NCI-H748 (cell line): ENCODE data around the gene BCLAF1.

Experiments
- DNase-seq: peaks from one replicate; lab custom pipeline; 2025; ENCODE audit not compliant: unreplicated experiment; lab: John Stamatoyannopoulos, UW

The BCLAF1 gene, protein sequence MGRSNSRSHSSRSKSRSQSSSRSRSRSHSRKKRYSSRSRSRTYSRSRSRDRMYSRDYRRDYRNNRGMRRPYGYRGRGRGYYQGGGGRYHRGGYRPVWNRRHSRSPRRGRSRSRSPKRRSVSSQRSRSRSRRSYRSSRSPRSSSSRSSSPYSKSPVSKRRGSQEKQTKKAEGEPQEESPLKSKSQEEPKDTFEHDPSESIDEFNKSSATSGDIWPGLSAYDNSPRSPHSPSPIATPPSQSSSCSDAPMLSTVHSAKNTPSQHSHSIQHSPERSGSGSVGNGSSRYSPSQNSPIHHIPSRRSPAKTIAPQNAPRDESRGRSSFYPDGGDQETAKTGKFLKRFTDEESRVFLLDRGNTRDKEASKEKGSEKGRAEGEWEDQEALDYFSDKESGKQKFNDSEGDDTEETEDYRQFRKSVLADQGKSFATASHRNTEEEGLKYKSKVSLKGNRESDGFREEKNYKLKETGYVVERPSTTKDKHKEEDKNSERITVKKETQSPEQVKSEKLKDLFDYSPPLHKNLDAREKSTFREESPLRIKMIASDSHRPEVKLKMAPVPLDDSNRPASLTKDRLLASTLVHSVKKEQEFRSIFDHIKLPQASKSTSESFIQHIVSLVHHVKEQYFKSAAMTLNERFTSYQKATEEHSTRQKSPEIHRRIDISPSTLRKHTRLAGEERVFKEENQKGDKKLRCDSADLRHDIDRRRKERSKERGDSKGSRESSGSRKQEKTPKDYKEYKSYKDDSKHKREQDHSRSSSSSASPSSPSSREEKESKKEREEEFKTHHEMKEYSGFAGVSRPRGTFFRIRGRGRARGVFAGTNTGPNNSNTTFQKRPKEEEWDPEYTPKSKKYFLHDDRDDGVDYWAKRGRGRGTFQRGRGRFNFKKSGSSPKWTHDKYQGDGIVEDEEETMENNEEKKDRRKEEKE

DNA sequence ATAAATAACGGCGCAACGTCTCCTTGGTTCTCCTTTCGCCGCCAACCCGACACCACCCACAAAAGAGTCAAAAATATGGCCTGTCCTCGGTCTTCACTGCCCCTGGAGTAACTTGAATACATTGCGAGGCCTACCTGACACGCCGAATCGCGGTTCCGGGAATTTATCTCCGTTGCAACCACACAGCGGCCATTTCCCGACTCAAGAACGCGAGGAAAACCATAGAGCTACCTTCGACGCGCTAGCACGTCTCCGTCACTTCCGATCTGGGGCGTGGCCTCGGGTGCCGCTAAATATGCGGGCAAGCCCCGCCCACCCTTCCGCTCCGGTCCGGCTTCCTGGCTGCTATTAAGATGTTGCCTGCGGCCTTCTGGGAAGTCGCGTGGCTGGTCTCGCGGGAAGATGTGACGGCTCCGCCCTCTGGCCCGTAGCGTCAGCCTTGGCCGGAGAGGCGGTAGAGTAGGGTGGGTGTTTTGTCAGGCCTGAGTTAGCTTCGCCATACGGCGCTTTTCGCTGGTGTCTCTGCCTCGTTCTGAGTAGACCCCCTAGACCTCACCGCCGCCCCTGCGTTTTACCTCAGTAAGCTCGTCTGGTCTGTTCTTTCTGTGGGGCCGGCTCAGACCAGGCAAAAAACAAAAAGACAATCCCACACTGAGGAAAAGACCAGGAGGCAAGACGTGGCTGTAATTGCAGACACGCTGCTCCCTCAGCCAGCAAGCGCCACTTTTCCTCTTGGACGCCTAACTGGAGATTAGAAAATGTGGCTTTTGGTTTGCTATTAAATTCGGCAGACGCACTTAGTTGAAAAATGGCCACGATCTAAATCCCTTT lies at the start of gene BCLAF1:
BCLAF1 (minus strand) TSS at position 268 of the 831 bp plus-strand sequence. CDS start 9,980 bp downstream, outside the sequence.
- peak; percentile 99 for DNase-seq

DNA sequence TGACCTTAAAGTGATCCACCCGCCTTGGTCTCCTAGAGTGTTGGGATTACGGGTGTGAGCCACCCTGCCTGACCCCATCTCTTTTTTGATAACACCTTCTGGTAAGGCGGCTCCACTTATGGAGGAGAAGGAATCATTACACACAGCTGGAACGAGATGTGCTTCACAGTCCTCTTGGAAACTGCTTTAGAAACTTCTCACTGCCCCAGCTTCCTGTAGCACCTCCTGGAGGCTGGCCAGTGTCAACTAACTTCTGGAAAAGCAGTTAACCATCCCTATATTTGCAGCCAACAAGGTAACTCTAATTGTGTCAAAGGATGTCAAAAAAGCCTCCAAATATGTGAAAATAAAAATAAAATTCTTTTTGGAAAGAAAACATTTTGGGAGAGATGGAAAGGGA lies 48.8 kb upstream of the BCLAF1 start:
- DNase-seq: no peak

DNA sequence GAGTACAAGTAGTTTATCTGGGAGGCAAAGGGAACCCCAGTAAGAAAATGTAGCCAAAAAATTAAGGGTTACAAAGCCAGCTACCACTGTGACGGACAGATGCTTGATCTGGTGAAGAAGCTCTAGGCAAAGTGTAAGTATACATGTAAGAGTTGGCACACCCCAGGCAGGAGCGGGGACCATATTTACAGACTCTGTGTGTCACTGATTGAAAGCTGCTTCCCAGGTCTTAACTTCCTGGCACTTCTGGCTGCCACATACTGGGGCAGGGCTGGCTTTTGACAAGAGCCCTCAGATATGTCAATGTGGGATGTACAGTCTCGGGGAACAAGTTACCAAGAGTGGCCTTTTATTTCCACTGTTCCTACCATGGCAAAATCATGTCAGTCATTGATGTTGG lies 48.0 kb upstream of the BCLAF1 start:
- no peak for DNase-seq

DNA sequence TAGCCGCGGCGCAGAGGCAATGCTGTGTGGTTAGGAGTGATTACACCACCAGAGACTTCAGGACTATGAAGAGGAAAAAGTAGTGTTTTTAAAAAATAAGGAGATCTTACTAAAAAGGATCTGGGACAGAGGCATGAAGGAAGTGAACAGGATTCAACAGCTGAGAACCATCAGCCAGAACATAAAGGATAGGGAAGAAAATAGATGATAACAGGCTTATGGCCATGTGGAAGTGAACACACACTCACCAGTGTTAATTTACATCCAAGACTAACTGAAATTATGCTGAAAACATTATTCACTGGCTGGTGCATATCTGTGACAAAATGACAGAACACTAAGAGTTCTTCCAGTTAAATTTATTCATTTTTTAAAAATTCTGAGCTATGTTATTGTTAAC lies 47.5 kb upstream of the BCLAF1 start:
- no peak for DNase-seq

DNA sequence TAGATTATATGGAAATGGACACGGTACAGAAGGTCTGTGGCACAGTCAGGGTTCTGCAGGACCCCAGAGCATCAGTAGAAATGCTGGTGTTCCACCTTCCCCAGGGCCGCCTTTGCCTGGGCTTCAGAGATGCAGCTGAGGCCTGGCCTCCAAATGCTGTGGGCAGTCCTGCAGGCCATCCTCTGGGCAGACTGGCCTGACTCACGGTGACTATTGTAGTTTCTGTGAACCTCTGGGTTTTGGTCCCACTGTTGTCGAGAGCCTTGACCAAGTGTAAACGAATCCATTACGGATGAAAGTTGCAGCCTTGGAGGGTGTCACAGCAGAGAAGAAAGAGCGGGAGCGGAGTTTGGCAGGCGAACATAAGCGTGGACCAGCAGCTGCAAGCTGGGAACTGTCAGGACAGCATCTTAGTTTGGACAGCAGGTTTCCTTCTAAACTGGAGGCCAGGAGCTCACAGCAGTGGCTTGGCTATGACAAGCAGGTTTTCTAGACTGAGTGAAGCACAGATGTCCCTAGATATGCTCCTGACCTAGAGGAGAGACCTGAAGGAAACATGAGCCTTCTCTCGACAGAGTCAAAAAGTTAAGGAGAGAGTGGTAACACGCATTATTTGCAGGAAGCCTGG lies 46.2 kb upstream of the BCLAF1 start:
- no peak for DNase-seq

DNA sequence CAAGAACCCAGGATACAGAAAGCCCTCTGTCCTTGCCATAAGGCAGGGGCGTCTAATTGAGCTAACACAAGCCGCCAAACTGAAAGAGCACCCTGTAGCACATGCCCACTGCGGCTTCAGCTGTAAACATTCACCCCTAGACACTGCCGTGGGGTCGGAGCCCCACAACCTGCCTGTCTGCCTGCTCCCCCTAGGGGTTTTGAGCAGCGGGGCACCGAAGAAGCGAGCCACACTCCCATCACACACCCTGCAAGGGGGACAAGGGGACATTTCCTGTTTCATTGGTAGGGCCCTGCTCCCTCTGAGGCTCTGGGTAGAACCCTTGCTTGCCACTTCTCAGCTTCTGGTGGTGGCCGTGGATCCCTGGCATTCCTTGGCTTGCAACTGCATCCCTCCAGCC lies 45.2 kb upstream of the BCLAF1 start:
- DNase-seq: no peak

DNA sequence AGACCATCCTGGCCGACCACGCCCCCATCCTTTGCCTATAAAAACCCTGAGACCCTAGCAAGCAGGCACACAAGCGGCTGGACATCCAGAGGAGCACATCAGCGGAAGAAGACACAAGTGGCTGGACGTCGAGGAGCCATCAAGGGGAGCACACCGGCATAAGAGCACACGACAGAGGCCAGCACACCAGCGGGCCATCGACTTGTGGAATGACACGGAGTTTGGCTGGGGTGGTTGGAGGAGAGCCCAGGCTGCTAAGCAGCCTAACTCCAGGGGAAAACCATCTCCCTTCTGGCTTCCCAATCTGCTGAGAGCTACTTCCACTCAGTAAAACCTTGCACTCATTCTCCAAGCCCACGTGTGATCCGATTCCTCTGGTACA lies 44.8 kb upstream of the BCLAF1 start:
- no peak for DNase-seq

DNA sequence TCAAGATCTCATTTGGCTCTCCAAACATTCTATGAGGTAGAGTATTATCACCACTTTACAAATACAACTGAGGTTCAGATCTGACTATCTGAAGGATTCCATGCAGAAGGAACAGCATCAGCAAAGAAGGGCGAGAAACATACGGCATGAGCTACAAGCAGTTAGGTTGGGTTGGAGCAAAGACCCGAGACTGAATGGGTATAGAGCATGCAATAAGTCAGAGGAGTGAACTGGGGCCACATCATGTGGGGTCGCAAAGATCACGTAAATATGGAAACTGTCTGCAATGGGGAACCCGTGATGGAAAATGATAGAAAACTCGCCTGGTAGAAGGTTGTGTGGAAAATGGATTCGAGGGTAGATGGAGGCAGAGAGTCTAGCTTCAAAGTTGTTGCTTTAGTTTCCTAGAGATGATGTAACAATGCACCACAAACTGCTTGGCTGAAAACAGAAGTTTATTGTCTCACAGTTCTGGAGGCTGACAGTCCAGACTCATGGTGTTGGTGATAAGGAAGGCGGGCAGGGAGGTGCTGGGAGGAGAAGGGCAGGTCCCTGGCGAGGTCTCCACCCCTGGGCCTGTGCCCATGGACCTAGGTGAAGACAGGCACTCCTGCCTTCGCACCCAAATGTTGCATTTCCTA lies 44.3 kb upstream of the BCLAF1 start:
- no peak for DNase-seq

DNA sequence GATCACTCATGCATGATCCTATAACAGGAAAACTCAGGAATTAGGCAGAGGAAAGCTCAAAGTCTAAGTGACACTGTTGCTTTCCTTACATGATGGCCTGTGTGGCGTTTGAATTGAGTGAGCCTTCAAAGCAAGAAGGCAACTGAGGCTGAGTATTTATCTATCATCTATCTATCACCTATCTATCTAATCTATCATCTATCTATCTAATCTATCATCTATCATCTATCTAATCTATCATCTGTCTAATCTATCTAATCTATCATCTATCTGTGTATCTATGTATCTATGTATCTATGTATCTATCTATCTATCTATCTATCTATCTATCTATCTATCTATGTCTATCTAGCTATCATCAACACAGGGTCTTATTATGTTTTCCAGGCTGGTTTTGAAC lies 41.8 kb upstream of the BCLAF1 start:
- DNase-seq: no peak

DNA sequence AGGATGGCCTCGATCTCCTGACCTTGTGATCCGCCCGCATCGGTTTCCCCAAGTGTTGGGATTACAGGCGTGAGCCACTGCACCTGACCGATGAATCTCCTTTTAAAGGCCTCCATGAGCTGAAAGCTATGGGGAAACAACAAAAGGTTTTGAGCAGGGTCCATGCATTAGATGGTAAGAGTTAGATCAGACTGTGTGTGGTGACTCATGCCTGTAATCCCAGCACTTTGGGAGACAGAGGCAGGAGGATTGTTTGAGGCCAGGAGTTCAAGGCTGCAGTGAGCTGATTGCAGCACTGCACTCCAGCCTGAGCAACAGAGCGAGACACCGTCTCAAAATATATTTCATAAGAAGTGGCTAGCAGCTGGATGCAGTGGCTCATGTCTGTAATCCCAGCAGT lies 41.0 kb upstream of the BCLAF1 start:
- no peak for DNase-seq

DNA sequence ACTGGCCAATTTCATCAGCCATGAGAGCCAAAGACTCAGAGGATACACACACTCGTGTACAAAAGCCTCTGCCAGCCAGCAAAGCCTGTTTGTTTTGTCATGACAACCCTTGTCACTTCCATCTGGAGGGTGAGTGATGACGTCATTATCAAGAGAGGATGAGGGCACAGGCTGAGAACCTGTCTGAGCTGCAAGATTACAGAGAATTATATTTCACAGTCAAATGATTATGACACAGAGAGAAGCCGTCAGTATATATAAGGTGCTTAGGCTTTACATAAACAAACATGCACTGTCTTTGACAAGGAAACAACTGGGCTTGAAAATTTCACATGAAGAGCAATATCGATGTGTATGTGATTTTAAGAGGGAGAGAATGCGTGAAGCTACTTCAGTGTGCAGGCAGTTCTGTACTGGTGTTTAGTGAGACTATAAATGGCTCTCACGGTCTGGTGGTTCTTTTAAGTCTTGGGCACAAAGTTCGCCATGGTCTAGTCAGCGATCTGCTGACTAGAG lies 36.5 kb upstream of the BCLAF1 start:
- peak; percentile 66 for DNase-seq

DNA sequence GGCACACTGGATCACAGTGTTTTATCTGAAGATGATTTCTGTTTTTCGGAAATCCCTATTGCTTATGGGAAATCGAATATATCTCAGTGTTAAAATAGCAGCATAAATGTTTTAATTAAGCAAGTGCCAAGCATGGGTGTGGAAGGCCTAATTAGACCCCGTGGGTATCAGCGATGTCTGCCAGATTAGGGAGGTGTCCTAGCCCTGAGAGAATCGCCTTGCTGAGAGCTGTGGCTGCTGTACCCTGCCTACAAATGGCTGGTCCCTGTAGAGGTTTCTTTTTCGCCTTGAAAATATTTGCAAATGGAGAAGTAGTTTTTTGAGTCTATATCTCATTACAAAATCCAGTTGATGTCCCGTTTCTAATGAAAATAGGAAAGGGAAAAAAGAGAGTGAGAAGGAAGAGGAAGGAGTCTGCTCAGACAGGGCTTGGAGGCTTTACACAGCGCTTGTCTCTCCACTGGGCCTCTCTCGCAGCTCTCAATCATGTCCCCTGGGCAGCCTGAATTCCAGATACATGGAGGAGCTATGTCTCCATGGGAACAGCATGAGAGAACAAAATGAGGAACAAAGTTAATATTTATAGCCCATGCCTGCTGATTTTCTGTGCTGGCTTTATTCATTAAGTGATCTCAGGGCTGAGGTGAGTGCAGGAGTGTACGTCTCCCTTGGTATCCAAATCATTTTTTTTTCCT lies 35.2 kb upstream of the BCLAF1 start:
- DNase-seq: no peak

DNA sequence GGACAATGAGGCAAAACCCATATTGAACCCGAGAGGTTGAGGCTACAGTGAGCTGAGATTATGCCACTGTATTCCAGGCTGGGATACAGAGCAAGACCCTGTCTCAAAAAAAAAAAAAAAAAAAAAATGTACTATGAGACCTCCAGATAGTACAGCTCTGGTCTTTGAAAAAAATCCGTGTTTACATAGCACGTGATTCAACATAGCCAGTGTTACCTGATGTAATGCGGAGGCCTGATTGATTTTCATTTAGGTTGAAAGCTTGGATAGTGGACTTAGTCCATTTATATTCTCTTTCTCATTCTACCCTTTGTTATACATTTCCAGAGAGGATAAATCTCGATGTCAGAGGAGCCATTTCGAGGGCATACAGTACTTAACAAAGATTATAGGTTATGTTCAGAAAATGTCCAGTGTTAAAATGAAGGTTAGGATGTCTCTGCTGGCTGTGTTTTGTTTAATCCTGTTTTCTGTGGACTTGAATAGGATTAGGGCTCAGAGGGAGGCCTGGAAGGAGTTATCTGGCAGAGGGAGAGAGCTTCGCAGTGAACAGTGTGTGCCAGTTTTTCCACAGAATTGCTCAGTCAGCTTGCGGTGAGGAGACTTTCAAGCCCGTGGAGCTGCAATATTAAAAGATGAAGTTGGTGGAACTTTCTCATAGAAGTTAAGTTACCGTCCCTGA lies 33.9 kb upstream of the BCLAF1 start:
- DNase-seq: no peak

DNA sequence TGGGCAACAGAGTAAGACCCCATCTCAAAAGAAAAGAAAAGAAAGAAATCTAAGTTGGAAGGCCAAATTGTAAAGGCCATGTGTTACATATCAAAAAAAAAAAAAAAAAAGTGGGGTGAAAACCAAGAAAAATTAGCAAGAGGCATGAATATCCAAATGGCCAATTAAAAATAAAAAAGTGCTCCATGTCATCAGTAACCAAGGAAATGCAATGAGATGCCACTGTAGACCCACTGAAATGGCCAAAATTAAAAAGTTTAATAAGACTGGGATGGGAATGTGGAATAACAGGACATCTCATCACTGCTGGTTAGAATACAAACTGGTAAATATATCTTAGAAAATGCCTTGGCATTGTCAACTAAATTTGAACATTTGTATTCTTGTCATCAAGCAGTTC lies 30.1 kb upstream of the BCLAF1 start:
- DNase-seq: no peak

DNA sequence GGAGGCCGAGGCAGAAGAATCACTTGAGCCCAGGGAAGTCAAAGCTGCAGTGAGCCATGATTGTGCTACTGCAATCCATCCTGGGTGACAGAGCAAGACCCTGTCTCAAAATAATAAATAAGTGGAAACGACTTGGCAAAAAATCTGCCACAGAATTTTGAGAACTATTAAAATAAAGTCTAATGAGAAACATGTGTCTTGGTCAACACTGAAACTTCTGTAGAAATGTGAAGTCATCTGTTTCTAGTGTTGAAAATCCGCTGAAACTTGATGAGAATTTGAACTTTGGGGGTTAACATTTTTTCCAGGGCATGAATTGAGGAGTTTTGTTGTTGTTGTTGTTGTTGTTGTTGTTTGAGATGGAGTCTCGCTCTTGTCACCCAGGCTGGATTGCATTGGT lies 29.0 kb upstream of the BCLAF1 start:
- no peak for DNase-seq

DNA sequence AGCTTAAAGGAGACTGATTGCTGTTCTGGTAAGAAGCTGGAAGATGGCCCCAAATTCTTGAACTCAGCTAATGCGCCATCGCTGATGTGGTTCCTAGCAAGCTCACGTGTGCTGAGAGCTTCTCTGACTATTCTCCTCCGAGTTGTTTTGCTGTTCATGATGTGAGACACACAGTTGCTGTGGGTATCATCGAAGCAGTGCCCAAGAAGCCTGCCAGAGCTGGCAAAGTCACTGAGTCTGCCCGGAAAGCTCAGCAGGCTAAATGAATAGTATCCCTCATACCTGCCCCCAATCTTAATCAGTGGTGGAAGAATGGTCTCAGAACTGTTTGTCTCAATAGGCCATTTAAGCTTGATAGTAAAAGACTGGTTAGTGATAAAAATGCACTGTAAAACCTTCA lies 28.3 kb upstream of the BCLAF1 start:
- no peak for DNase-seq

DNA sequence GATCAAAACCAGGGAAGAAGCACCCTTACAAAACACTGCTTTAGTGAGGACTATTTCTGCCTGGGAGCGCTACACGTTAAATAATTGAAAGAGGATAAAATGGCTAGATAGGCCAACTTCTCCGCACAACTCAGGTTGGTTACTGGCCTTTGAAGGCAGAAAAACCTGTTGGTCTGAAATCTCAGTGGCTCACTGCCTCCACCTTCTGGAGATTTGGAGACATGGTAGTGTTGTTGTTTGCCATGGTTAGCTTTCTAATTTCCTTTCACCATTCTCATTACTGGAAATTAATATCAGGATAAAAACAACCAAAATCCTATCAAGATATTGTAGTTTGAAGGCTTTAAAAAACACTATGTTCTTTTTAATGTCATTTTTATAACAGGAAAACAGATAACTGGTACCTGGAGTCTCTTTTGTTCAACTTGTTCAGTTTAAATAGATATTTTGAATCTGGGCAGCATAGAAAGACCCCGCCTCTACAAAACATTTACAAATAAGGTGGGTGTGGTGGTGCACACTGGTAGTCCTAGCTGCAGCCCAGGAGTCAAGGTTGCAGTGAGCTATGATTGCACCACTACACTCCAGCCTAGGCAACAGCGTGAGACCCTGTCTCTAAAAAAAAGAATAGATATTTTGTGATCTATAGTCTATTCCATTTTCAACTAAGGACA lies 27.5 kb upstream of the BCLAF1 start:
- peak; percentile 68 for DNase-seq

DNA sequence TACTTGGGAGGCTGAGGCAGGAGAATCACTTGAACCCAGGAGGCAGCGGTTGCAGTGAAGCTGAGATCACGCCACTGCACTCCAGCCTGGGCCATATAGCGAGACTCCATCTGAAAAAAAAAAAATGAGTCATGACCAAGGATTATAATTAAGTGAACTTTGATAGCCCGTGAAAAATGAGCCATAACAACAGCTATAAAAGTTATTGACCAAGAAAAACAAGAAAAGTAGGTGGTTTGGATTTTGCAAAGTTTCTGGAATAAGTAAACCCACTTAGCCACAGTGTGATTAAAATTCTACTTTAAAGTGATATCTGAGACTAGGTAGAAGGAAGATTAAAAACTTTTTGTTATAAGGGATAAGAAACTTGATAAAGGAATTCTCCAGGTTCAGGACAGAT lies 25.9 kb upstream of the BCLAF1 start:
- DNase-seq: no peak
